ENCODE measurements around the gene MPIG6B.
"Not testable (repeated sequence)": the region's sequence is repeated elsewhere in the genome, so short reads cannot be mapped to it uniquely, and the experiment has no call there.

Gene MPIG6B

GRCh38 chr6:31693535-31693934 lies 29.6 kb upstream of the MPIG6B start:
- no peak for DNase-seq (ENCODE audit: low read depth, low spot score)
- no peak overlapping the region for H3K4me3 ChIP-seq (ENCODE audit: low read length)

GRCh38 chr6:31697555-31697954 lies 25.6 kb upstream of the MPIG6B start:
- no peak overlapping the region for H3K4me3 ChIP-seq (ENCODE audit: low read length)
- DNase-seq (ENCODE audit: low read depth, low spot score): no peak

- no peak for DNase-seq (ENCODE audit: low read depth, low spot score)
- no peak overlapping the region for H3K4me3 ChIP-seq (ENCODE audit: low read length)
These were observed 22.3 kb upstream of the MPIG6B start for GRCh38 chr6:31700740-31701401.

GRCh38 chr6:31701666-31702404 lies 21.3 kb upstream of the MPIG6B start:
- DNase-seq (ENCODE audit: low read depth, low spot score): no peak
- H3K4me3 ChIP-seq (ENCODE audit: low read length): peak overlapping the region; percentile 77

GRCh38 chr6:31702405-31702818 lies 20.8 kb upstream of the MPIG6B start:
- no peak for DNase-seq (ENCODE audit: low read depth, low spot score)
- H3K4me3 ChIP-seq (ENCODE audit: low read length): peak overlapping the region; percentile 77

GRCh38 chr6:31702819-31703716 lies 20.1 kb upstream of the MPIG6B start, which contains the start of gene ABHD16A:
Gene ABHD16A (minus strand): TSS chr6:31703324. CDS start chr6:31703281, 43 bp downstream.
- DNase-seq (ENCODE audit: low read depth, low spot score): peak; percentile 98
- H3K4me3 ChIP-seq (ENCODE audit: low read length): peak within 1 kb of the TSS; percentile 77

- no peak overlapping the region for H3K4me3 ChIP-seq (ENCODE audit: low read length)
- DNase-seq (ENCODE audit: low read depth, low spot score): no peak
These were observed 17.2 kb upstream of the MPIG6B start for GRCh38 chr6:31705931-31706330.

GRCh38 chr6:31706599-31706998 lies 16.6 kb upstream of the MPIG6B start, which contains the start of gene LY6G6F:
Gene LY6G6F (plus strand): TSS chr6:31706866. CDS start chr6:31706907, 41 bp downstream.
- no peak for DNase-seq (ENCODE audit: low read depth, low spot score)
- no peak within 1 kb of the TSS for H3K4me3 ChIP-seq (ENCODE audit: low read length)

GRCh38 chr6:31707701-31708100 lies 15.5 kb upstream of the MPIG6B start:
- DNase-seq (ENCODE audit: low read depth, low spot score): no peak
- H3K4me3 ChIP-seq (ENCODE audit: low read length): no peak overlapping the region

GRCh38 chr6:31708224-31708623 lies 14.9 kb upstream of the MPIG6B start:
- no peak overlapping the region for H3K4me3 ChIP-seq (ENCODE audit: low read length)

GRCh38 chr6:31709157-31709556 lies 14.0 kb upstream of the MPIG6B start:
- not testable (repeated sequence) for H3K4me3 ChIP-seq (ENCODE audit: low read length); DNase-seq (ENCODE audit: low read depth, low spot score)

More at GRCh38 chr6:31708224-31708623, 14.9 kb upstream of the MPIG6B start:
- DNase-seq (ENCODE audit: low read depth, low spot score): no peak

GRCh38 chr6:31710523-31711219 lies 12.5 kb upstream of the MPIG6B start:
- H3K4me3 ChIP-seq (ENCODE audit: low read length): no peak overlapping the region
- no peak for DNase-seq (ENCODE audit: low read depth, low spot score)

- H3K4me3 ChIP-seq (ENCODE audit: low read length): no peak overlapping the region
These were observed 11.9 kb upstream of the MPIG6B start for GRCh38 chr6:31711233-31711632.

GRCh38 chr6:31712296-31712695 lies 10.9 kb upstream of the MPIG6B start:
- H3K4me3 ChIP-seq (ENCODE audit: low read length): no peak overlapping the region
- peak; percentile 40 for DNase-seq (ENCODE audit: low read depth, low spot score)

More at GRCh38 chr6:31711233-31711632, 11.9 kb upstream of the MPIG6B start:
- no peak for DNase-seq (ENCODE audit: low read depth, low spot score)

- H3K4me3 ChIP-seq (ENCODE audit: low read length): no peak overlapping the region
- no peak for DNase-seq (ENCODE audit: low read depth, low spot score)
These were observed 9.7 kb upstream of the MPIG6B start for GRCh38 chr6:31713465-31713864.

- no peak for DNase-seq (ENCODE audit: low read depth, low spot score)
- no peak overlapping the region for H3K4me3 ChIP-seq (ENCODE audit: low read length)
These were observed 9.0 kb upstream of the MPIG6B start for GRCh38 chr6:31713991-31714684.

GRCh38 chr6:31715022-31715958 lies 7.9 kb upstream of the MPIG6B start, which contains the start of gene LY6G6D:
Gene LY6G6D (plus strand): TSS chr6:31715348. CDS start chr6:31715356, 8 bp downstream.
- H3K4me3 ChIP-seq (ENCODE audit: low read length): no peak within 1 kb of the TSS
- DNase-seq (ENCODE audit: low read depth, low spot score): no peak
